Central memory CD8-positive, alpha-beta T cell (primary cell): Measurements from ENCODE around the gene PARM1.

Source experiments
- ATAC-seq: fragments of 150-1000 bp; cut with Tn5 transposase; replicated peaks from 2 replicates; pipeline ENCODE4 v1.10.0; 2022; ENCODE audit warnings: mild to moderate bottlenecking, moderate FRiP score, moderate number of reproducible peaks; ENCODE audit not compliant: poor library complexity, severe bottlenecking; ENCODE audit errors: extremely low read depth
- DNase-seq, 2 donors: peaks; one replicate each; pipeline ENCODE4 v3.0.0; 2021; ENCODE audit warnings: low spot score in 2 of 2
- H3K27ac Mint-ChIP-seq: one replicate; pipeline ENCODE4 v1.8.0; 2022; ENCODE audit warnings: low read depth, mild to moderate bottlenecking, moderate library complexity, mixed read lengths
- H3K27me3 Mint-ChIP-seq: one replicate; pipeline ENCODE4 v1.8.0; 2022; ENCODE audit warnings: mixed read lengths
- H3K36me3 Mint-ChIP-seq: one replicate; pipeline ENCODE4 v1.8.0; 2022; ENCODE audit warnings: mild to moderate bottlenecking, moderate library complexity, mixed read lengths; ENCODE audit not compliant: insufficient read depth
- H3K4me1 Mint-ChIP-seq: one replicate; pipeline ENCODE4 v1.8.0; 2022; ENCODE audit warnings: mixed read lengths
- H3K4me3 Mint-ChIP-seq: one replicate; pipeline ENCODE4 v1.8.0; 2022; ENCODE audit warnings: mild to moderate bottlenecking, moderate library complexity, mixed read lengths
- H3K9me3 Mint-ChIP-seq: one replicate; pipeline ENCODE4 v1.8.0; 2022; ENCODE audit warnings: mixed read lengths

PARM1 gene

DNA sequence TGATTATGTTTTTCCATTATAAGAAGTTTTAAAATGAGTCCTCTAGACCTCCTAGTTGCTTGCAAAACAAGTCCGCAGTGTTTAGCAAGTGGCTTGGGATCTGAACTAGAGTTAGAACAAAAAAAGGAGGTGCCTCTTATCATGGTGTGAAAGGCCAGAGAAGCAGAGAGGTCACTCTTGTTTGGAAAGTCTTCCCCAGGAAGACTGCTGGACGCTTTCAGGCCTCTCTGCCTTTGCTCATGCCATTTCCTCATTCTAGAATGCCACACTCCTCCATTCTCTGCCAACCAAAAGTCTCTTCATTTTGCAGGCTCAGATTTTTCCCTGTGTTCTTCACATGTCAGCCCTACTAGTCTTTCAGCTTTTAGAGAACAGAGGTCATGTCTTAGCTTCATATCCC is 14.9 kb downstream of the PARM1 start:
- no peak overlapping the region for H3K27ac Mint-ChIP-seq
- peaks cover 4% of the 10 kb centered on the region for H3K9me3 Mint-ChIP-seq
- ATAC-seq: no peak
- no peak overlapping the region for H3K4me3 Mint-ChIP-seq
- no peak for DNase-seq
- no peaks in the 10 kb centered on the region for H3K36me3 Mint-ChIP-seq
- no peaks in the 10 kb centered on the region for H3K4me1 Mint-ChIP-seq
- no peaks in the 10 kb centered on the region for H3K27me3 Mint-ChIP-seq

DNA sequence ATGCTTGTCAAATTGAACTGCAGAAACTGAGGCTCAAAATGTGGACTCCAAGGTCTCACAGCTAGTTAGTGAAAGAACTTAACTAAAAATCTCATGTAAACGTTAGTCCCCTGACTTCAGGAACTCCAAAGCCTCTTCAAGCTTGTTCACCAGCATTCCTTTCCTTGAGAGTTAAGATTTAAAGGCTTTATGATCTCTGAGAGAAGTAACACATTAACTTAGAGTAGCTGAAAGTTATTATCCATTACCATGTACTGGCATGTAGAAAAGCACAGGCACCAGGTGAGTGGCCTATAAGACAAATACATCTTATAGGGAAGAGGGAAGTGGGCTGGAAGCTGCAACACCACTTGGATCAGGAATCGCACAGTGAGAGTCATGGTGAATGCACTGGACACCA is 15.3 kb downstream of the PARM1 start:
- Mint-ChIP-seq H3K4me1 (no peaks in the 10 kb centered on the region), H3K36me3 (no peaks in the 10 kb centered on the region), H3K27me3 (no peaks in the 10 kb centered on the region), H3K27ac (no peak overlapping the region), H3K4me3 (no peak overlapping the region), H3K9me3 (no peaks in the 10 kb centered on the region)
- no peak for DNase-seq
- ATAC-seq: no peak

DNA sequence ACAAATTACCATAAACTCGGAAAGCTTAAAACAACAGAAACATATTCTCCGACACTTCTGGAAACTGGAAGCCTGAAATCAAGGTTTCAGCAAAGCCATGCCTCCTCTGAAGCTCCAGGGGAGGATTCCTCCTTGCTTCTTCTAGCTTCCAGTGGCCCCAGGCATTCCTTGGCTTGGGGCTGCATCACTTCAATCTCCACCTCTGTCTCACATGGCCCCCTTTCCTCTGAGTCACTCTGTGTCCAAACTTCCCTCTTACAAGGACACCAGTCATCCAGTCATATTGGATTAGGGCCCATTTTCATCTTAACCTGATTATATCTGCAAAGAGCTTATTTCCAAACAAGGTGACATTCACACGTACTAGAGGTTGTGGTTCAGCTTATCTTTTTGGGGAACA is 17.3 kb downstream of the PARM1 start:
- H3K36me3 Mint-ChIP-seq: no peaks in the 10 kb centered on the region
- H3K4me1 Mint-ChIP-seq: no peaks in the 10 kb centered on the region
- DNase-seq: no peak
- H3K9me3 Mint-ChIP-seq: no peaks in the 10 kb centered on the region
- ATAC-seq: no peak
- no peak overlapping the region for H3K27ac Mint-ChIP-seq
- no peak overlapping the region for H3K4me3 Mint-ChIP-seq
- H3K27me3 Mint-ChIP-seq: no peaks in the 10 kb centered on the region

DNA sequence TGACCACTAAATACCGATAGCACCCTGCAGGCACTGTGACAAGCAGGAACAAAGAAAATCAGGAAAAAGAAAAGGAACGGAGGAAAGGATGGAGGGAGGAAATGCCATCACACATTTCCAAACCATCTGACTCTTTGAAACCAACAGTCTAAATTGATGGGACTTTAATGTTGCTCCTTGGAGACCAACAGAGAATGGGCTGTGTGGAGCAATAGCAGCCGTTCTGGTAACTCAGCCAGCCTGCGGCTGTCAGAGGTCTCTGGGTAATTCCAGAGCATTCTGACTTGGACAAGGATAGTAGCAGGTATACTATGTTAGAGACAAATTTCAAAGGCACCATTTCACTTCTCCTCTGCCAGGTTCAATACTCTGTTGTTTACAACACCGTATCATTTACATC is 18.0 kb downstream of the PARM1 start:
- Mint-ChIP-seq H3K4me3 (no peak overlapping the region), H3K4me1 (no peaks in the 10 kb centered on the region), H3K9me3 (no peaks in the 10 kb centered on the region), H3K27me3 (no peaks in the 10 kb centered on the region), H3K27ac (no peak overlapping the region), H3K36me3 (no peaks in the 10 kb centered on the region)
- ATAC-seq (no peak), DNase-seq (no peak)

DNA sequence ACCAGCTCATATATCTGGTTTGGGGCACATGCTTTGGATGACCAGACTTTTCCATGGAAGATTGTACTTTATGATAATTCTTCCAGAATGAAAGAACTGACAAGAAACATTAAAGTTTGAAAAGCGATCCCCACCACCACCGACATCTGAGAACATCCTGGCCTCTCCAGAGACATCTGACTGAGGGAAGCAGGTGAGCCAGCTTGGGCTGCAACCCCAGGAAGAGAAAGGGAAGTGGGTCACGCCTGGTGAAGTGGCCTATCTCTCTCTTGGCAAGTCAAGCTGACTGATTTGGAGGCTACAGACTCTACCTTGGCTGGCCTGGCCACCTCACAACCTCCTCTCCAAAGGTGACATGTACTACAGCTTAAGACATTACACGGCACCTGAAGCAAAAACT is 20.7 kb downstream of the PARM1 start:
- no peak overlapping the region for H3K27ac Mint-ChIP-seq
- no peak for ATAC-seq
- H3K9me3 Mint-ChIP-seq: no peaks in the 10 kb centered on the region
- H3K4me1 Mint-ChIP-seq: no peaks in the 10 kb centered on the region
- no peak overlapping the region for H3K4me3 Mint-ChIP-seq
- H3K27me3 Mint-ChIP-seq: peaks cover 9% of the 10 kb centered on the region
- DNase-seq: no peak
- H3K36me3 Mint-ChIP-seq: no peaks in the 10 kb centered on the region

DNA sequence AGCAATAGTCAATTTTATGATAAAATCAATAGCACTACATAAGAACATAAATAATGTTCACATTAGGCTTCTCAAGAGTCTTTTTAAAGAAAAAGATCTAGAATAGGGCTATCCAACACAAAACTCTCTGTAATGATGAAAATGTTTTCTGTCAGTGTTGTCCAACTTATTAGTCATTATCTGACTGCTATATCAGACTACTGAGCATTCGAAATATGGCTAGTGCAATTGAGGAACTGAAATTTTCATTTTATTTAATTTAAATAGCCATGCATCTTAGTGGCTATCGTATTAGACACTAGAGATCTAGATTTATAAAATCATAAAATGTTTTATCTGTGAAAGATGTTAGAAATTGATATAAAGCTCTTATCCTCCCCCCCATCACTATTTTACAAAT is 26.0 kb downstream of the PARM1 start:
- Mint-ChIP-seq H3K9me3 (peaks cover 15% of the 10 kb centered on the region), H3K4me3 (no peak overlapping the region), H3K27ac (no peak overlapping the region), H3K36me3 (peaks cover 2% of the 10 kb centered on the region), H3K4me1 (no peaks in the 10 kb centered on the region), H3K27me3 (peaks cover 9% of the 10 kb centered on the region)
- DNase-seq: no peak
- no peak for ATAC-seq

DNA sequence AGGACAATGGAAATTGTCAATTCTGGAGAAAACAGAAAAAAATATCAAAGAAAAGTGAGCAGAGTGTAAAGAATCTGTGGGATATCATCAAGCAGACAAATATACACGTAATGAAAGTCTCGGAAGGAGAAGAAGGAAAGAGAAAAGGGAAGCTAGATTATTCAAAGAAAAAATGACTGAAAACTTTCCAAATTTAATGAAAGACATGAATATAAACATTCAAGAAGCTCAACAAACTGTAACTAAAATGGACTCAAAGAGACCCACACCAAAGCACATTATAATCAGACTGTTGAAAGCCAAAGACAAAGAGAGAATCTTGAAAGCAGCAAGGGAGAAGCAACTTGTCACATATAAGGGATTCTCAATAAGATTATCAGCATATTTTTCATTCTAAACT is 28.3 kb downstream of the PARM1 start:
- no peaks in the 10 kb centered on the region for H3K4me1 Mint-ChIP-seq
- no peak for ATAC-seq
- no peak overlapping the region for H3K27ac Mint-ChIP-seq
- H3K9me3 Mint-ChIP-seq: peaks cover 15% of the 10 kb centered on the region
- H3K36me3 Mint-ChIP-seq: peaks cover 3% of the 10 kb centered on the region
- no peak for DNase-seq
- H3K4me3 Mint-ChIP-seq: no peak overlapping the region
- H3K27me3 Mint-ChIP-seq: peaks cover 9% of the 10 kb centered on the region

DNA sequence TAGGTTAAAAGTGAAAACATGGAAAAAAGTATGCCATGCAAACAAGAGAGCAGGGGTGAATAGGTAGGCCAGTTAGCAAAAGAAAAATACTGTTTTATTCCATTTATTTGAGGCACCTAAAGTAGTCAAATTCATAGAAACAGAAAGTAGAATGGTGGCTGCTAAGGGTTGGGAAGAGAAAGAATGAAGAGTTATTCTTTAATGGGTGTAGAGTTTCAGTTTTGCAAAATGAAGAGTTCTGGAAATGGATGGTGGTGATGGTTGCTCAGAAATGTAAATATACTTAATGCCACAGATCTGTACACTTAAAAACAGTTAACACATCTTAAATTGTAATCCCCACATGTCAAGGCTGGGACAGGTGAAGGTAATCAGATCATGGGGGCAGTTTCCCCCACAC is 29.7 kb downstream of the PARM1 start:
- peaks cover 3% of the 10 kb centered on the region for H3K27me3 Mint-ChIP-seq
- ATAC-seq (no peak), DNase-seq (no peak)
- H3K9me3 Mint-ChIP-seq: peaks cover 15% of the 10 kb centered on the region
- H3K27ac Mint-ChIP-seq: no peak overlapping the region
- H3K36me3 Mint-ChIP-seq: peaks cover 3% of the 10 kb centered on the region
- no peaks in the 10 kb centered on the region for H3K4me1 Mint-ChIP-seq
- no peak overlapping the region for H3K4me3 Mint-ChIP-seq

DNA sequence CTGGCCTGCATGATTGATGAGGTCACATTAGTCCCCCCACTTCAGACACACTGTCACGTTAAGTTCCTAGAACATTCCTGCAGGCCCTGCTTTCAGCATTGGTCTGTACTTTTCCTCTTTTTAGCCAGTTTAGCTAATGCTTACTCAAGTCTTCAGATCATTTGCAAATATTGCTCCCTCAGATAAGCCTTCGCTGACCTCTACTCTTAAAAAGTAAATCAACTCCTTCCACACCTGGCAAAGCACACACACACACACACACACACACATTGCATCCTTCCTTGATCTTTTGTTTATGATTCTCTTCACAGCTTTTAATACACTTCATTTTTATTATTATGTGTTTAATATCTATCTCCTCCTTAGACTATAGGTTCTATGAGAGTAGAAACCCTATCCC is 31.4 kb downstream of the PARM1 start:
- H3K27me3 Mint-ChIP-seq: no peaks in the 10 kb centered on the region
- H3K9me3 Mint-ChIP-seq: peaks cover 15% of the 10 kb centered on the region
- H3K27ac Mint-ChIP-seq: no peak overlapping the region
- H3K4me1 Mint-ChIP-seq: no peaks in the 10 kb centered on the region
- peaks cover 3% of the 10 kb centered on the region for H3K36me3 Mint-ChIP-seq
- ATAC-seq: no peak
- H3K4me3 Mint-ChIP-seq: no peak overlapping the region
- DNase-seq: no peak

DNA sequence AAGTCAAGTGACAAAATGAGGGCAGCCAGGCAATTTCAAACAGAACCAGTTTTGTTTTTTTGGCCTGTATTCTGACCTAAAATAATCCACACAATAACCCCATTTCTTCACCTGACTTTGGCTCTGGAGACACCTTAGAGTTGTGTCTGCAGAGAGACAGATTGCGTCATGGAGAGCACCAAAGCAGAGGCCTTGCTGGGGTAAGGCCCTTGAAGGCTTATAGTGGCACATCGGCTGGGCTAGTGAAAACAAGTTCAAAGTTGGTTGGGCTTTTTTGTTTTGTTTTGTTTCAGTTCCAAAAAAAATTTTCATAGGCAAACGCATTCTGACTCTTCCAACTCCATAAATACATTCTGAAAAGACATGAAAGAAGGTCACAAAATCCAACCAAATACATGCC is 34.4 kb downstream of the PARM1 start:
- DNase-seq (no peak), ATAC-seq (no peak)
- no peaks in the 10 kb centered on the region for H3K4me1 Mint-ChIP-seq
- H3K36me3 Mint-ChIP-seq: peaks cover 1% of the 10 kb centered on the region
- no peak overlapping the region for H3K4me3 Mint-ChIP-seq
- no peaks in the 10 kb centered on the region for H3K27me3 Mint-ChIP-seq
- no peaks in the 10 kb centered on the region for H3K9me3 Mint-ChIP-seq
- no peak overlapping the region for H3K27ac Mint-ChIP-seq

DNA sequence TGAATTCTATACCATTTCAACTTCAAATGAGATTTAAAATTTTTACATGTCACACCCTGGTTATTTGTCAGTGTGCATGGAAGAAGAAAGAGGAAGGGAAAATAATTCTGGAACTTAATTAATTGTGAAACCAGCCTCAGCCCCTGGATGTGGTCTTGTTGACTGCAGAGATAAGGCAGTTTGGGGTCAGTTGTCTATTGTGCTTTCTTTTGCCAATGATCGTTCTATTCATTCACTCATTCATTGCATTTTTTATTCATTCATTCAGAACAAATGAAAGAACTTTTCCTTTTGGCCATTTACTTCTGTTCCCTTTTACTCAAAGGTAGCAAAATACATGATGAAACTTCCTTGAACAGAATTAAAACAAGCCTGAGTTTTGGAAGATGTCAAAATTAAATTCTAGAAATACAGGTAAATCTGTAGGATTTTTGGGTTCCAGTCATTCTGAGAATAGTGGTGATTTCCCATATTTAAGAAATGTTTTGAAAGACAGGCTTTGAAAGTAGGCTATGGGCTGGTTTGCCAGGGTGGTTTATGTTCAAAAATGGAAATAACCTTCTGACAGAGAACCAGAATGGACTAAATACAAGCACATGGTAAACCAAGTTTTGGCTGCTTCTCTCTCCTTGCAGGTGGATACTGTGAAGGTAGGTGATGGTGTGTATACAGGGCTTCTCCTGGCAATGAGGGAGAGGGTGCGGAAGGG is 35.7 kb downstream of the PARM1 start:
- H3K27ac Mint-ChIP-seq: no peak overlapping the region
- ATAC-seq (no peak), DNase-seq (no peak)
- peaks cover 1% of the 10 kb centered on the region for H3K36me3 Mint-ChIP-seq
- peaks cover 2% of the 10 kb centered on the region for H3K9me3 Mint-ChIP-seq
- H3K4me3 Mint-ChIP-seq: no peak overlapping the region
- H3K27me3 Mint-ChIP-seq: no peaks in the 10 kb centered on the region
- H3K4me1 Mint-ChIP-seq: no peaks in the 10 kb centered on the region

DNA sequence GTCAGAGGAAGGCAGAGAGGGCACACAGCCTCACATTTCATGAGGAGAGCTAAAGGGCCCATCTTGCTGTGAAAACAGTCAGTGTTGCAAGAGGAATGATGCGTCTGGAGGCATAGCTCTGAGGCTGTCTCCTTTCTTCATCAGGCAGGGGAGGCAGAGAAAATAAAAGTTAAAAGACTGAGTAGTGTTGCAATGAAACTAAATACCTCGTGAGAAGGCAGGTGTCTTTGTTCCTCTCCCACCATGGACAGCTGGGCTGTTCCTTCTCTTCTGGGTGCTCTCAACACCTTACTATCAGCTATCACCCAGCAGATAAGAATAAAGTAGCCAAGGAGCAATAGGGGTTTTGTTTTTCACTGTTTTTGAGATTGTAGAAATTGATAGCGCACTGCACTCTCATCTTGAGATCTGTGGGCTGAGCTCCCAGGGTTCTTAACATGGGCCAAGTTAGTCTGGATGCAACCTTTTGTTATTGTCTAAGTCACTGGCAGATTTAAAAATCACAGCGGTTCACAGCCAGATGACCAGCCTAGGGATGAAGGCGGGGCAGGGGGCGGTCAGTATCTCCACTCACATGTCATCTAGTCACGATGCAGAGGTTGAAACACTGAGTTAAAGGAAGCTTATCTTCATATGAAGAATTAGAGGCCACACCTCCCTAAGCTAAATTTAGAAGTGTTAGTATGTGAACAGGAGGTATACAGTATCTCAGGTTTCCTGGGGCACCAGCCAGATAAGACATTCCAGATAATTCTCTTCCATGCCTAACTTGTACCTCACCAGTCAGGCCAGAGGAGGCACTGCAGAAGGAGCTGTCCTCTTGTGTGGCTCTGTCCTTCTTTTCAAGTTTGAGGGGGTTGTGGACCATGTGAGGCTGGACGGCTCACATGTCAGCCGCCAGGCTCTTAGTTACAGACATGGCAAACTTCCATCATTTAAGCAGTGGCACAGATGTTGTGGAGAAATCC is 36.9 kb downstream of the PARM1 start:
- H3K36me3 Mint-ChIP-seq: no peaks in the 10 kb centered on the region
- no peak overlapping the region for H3K4me3 Mint-ChIP-seq
- no peaks in the 10 kb centered on the region for H3K4me1 Mint-ChIP-seq
- H3K27ac Mint-ChIP-seq: no peak overlapping the region
- DNase-seq (no peak), ATAC-seq (no peak)
- H3K27me3 Mint-ChIP-seq: no peaks in the 10 kb centered on the region
- peaks cover 6% of the 10 kb centered on the region for H3K9me3 Mint-ChIP-seq

DNA sequence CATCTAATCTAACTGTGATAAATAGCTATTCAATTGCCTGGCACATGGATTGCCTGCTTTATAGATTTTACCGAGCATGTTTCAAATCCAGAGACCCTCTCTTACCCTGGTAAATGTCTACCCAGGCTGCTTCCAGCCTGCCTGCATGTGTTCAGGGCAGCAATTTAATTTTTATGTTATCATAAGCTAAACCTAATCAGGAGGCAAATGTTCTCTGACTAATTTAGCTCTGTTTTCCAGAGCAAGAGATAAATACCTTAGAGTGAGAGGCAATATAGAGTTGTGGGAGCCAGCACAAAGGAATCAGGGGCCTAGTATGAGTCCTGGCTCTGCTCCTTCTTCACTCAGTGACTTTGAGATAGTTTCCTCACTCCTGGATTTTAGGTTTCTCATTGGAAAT is 37.7 kb downstream of the PARM1 start:
- H3K36me3 Mint-ChIP-seq: no peaks in the 10 kb centered on the region
- H3K27me3 Mint-ChIP-seq: no peaks in the 10 kb centered on the region
- peaks cover 6% of the 10 kb centered on the region for H3K9me3 Mint-ChIP-seq
- H3K4me3 Mint-ChIP-seq: no peak overlapping the region
- DNase-seq (no peak), ATAC-seq (no peak)
- no peaks in the 10 kb centered on the region for H3K4me1 Mint-ChIP-seq
- no peak overlapping the region for H3K27ac Mint-ChIP-seq
